HepG2 (cell line): Measurements from ENCODE around the gene NAT14. TPM values are rescaled to one million over a fixed set of nuclear protein-coding genes. Genes with fewer than 3 reads are reported as not detected.

Experiments used
- ADNP ChIP-seq: sonication (generic); formaldehyde crosslinking; IDR thresholded peaks from 2 replicates; pipeline ENCODE4 v1.4.0; 2020; ENCODE audit warnings: missing genetic modification reagents
- BATF2 ChIP-seq: sonication (generic); formaldehyde crosslinking; IDR thresholded peaks from 2 replicates; pipeline ENCODE4 v1.8.0; 2022; ENCODE audit warnings: mild to moderate bottlenecking, missing genetic modification reagents, moderate library complexity
- BCL3 ChIP-seq: sonication (generic); formaldehyde crosslinking; IDR thresholded peaks from 2 replicates; pipeline ENCODE4 v1.5.1; 2020; ENCODE audit warnings: mild to moderate bottlenecking, missing genetic modification reagents, moderate library complexity
- BRCA1 ChIP-seq: sonication (generic); formaldehyde crosslinking; IDR thresholded peaks from 2 replicates; pipeline ENCODE4 v1.4.0; 2020; ENCODE audit warnings: missing genetic modification reagents
- CREBL2 ChIP-seq: sonication (generic); formaldehyde crosslinking; IDR thresholded peaks from 2 replicates; pipeline ENCODE4 v1.8.1; 2023; ENCODE audit warnings: missing genetic modification reagents, mild to moderate bottlenecking, borderline replicate concordance
- FOXA3 ChIP-seq: IDR thresholded peaks from 2 replicates; pipeline ENCODE4 v1.6.1; 2016; ENCODE audit warnings: missing genetic modification reagents, missing compliant biosample characterization
- GPBP1L1 ChIP-seq: sonication (generic); formaldehyde crosslinking; IDR thresholded peaks from 2 replicates; pipeline ENCODE4 v1.5.0; 2020; ENCODE audit warnings: mild to moderate bottlenecking, missing genetic modification reagents
- IKZF4 ChIP-seq: sonication (generic); formaldehyde crosslinking; IDR thresholded peaks from 2 replicates; pipeline ENCODE4 v1.5.1; 2020; ENCODE audit warnings: borderline replicate concordance, mild to moderate bottlenecking, low read depth, missing genetic modification reagents; ENCODE audit errors: not compliant biosample characterization
- KDM5B ChIP-seq: sonication (generic); formaldehyde crosslinking; IDR thresholded peaks from 2 replicates; pipeline ENCODE4 v1.4.0; 2020; ENCODE audit warnings: missing genetic modification reagents, mild to moderate bottlenecking, borderline replicate concordance
- MEIS2 ChIP-seq: sonication (generic); formaldehyde crosslinking; IDR thresholded peaks from 2 replicates; pipeline ENCODE4 v1.9.0; 2021; ENCODE audit warnings: mild to moderate bottlenecking, missing genetic modification reagents
- RBM22 ChIP-seq: fragments of 200-400 bp; formaldehyde crosslinking; optimal IDR thresholded peaks from 2 replicates; pipeline ENCODE3; 2017; ENCODE audit warnings: mild to moderate bottlenecking, low read length, moderate library complexity
- RCOR2 ChIP-seq: IDR thresholded peaks from 2 replicates; pipeline ENCODE4 v1.6.1; 2016; ENCODE audit warnings: missing biosample characterization, missing genetic modification reagents
- REST ChIP-seq, 2 experiments: IDR thresholded peaks; 2 replicates each; pipeline ENCODE4 v1.6.1; 2011 to 2012; ENCODE audit warnings: low read length in 2 of 2, borderline replicate concordance in 1 of 2, low read depth in 1 of 2, mild to moderate bottlenecking in 1 of 2, moderate library complexity in 1 of 2
- RFXAP ChIP-seq: sonication (generic); formaldehyde crosslinking; IDR thresholded peaks from 2 replicates; pipeline ENCODE4 v1.4.0; 2020; ENCODE audit warnings: missing genetic modification reagents, borderline replicate concordance
- SAP130 ChIP-seq: IDR thresholded peaks from 2 replicates; pipeline ENCODE4 v1.6.1; 2016; ENCODE audit warnings: low read depth
- SIN3B ChIP-seq: fragments of 150-350 bp; IDR thresholded peaks from 2 replicates; pipeline ENCODE4 v1.6.1; 2014; ENCODE audit warnings: low read length
- TAF15 ChIP-seq: fragments of 200-400 bp; formaldehyde crosslinking; IDR thresholded peaks from one replicate; pipeline ENCODE4 v1.6.1; 2018; ENCODE audit warnings: mild to moderate bottlenecking, low read depth, low read length; ENCODE audit not compliant: poor library complexity, severe bottlenecking
- TFDP1 ChIP-seq: IDR thresholded peaks from 2 replicates; pipeline ENCODE4 v1.6.1; 2016; ENCODE audit warnings: missing compliant biosample characterization, missing genetic modification reagents, borderline replicate concordance
- ZFY ChIP-seq: sonication (generic); formaldehyde crosslinking; IDR thresholded peaks from 2 replicates; pipeline ENCODE4 v1.4.0; 2020; ENCODE audit warnings: missing genetic modification reagents
- ZNF263 ChIP-seq: sonication (generic); formaldehyde crosslinking; IDR thresholded peaks from 2 replicates; pipeline ENCODE4 v1.4.0; 2020; ENCODE audit warnings: missing genetic modification reagents
- ZNF451 ChIP-seq: sonication (generic); formaldehyde crosslinking; IDR thresholded peaks from 2 replicates; pipeline ENCODE4 v1.5.0; 2020; ENCODE audit warnings: mild to moderate bottlenecking, missing genetic modification reagents
- polyA plus RNA-seq, 8 experiments: library from polyadenylated mRNA; depleted of rRNA in 3 of 8; stranded (reverse) in 7 of 8; unstranded in 1 of 8; fragments of >200 nt; fragmentation: Illumina TruSeq in 4 of 8; extraction: Trizol in 4 of 8; gene quantifications; 2 replicates each; pipeline versions ENCODE4 v1.2.1 to v1.2.3, GENCODE V29; 2011 to 2016; ENCODE audit warnings: low read depth in 4 of 8, missing spikeins in 1 of 8, mixed read lengths in 1 of 8; ENCODE audit not compliant: insufficient read depth in 1 of 8
- total RNA-seq, 5 experiments: library from RNA; depleted of rRNA; stranded (reverse); fragments of >200 nt; fragmentation: Illumina TruSeq; extraction: Trizol; gene quantifications; 2 replicates each; pipeline ENCODE4 v1.2.3, GENCODE V29; 2016; ENCODE audit warnings: low read depth in 1 of 5

NAT14 gene
- total and polyA plus RNA-seq, 2 of the 13 experiments (the other 11 are each of a cell fraction or from before 2014, with no cell fraction given), result 20.7 to 22.3 TPM

- TF ChIP-seq TFDP1 (CRISPR knock-in tag), result peak; percentile 37; the same call in 1 of the 2 replicates
- TF ChIP-seq IKZF4, result no peak
- no peak for TF ChIP-seq RCOR2
- peak; percentile 49; the same call in 1 of the 2 replicates for TF ChIP-seq MEIS2 (CRISPR knock-in tag)
- 0 out of 2 replicates have a peak, but pooled peaks have one; percentile 26 for TF ChIP-seq ZNF451
- TF ChIP-seq REST (IDR thresholded peaks at IDR 0.05; ENCODE audit: borderline replicate concordance in 1 of 2, low read depth in 1 of 2, low read length in 2 of 2), result no peak
- no peak for TF ChIP-seq BRCA1 (CRISPR knock-in tag)
- no peak for TF ChIP-seq TAF15
- no peak for TF ChIP-seq SIN3B
- TF ChIP-seq ZNF263, result peak; percentile 64
- no peak for TF ChIP-seq RBM22
- TF ChIP-seq BATF2 (CRISPR knock-in tag), result no peak
- peak; percentile 100 for TF ChIP-seq RFXAP (CRISPR knock-in tag)
- no peak for TF ChIP-seq CREBL2
- TF ChIP-seq FOXA3 (CRISPR knock-in tag), result 0 out of 2 replicates have a peak, but pooled peaks have one; percentile 22
- TF ChIP-seq ADNP (CRISPR knock-in tag), result no peak
- no peak; the same call in 1 of the 2 replicates for TF ChIP-seq ZFY (CRISPR knock-in tag)
- TF ChIP-seq KDM5B (CRISPR knock-in tag), result peak; percentile 42
- no peak for TF ChIP-seq GPBP1L1
- TF ChIP-seq SAP130 (CRISPR knock-in tag), result peak; percentile 53
- peak; percentile 59; the same call in 1 of the 2 replicates for TF ChIP-seq BCL3 (CRISPR knock-in tag)
Measured at GRCh38 chr19:55516878-55517620, 32.1 kb downstream of the NAT14 start (continued).
